GM19372 (cell line): ENCODE measurements around the gene AMFR.
"Not testable (repeated sequence)": the region's sequence is repeated elsewhere in the genome, so short reads cannot be mapped to it uniquely, and the experiment has no call there.

Experiments
- ATAC-seq: cut with Tn5 transposase; IDR thresholded peaks from one replicate; pipeline ENCODE4 v1.9.1; 2021; ENCODE audit warnings: mild to moderate bottlenecking, low read depth, moderate library complexity; ENCODE audit not compliant: unreplicated experiment

The AMFR gene

DNA sequence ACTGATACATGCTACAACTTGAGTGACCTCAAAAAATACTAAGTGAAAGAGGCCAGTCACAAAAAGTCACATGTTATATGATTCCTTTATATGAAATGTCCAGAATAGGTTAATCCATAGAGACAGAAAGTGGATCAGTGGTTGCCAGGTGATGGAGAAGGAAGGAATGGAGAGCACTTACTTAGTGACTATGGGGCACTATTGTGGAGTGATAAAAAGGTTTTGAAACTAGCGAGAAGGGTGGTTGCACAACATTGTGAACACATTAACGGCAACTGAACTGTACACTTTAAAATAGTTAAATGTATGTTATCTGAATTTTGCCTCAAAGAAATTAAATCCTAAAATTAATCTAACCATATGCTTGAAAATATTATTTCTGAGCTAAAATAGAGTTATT, 25.9 kb downstream of the AMFR start:
- no peak for ATAC-seq

DNA sequence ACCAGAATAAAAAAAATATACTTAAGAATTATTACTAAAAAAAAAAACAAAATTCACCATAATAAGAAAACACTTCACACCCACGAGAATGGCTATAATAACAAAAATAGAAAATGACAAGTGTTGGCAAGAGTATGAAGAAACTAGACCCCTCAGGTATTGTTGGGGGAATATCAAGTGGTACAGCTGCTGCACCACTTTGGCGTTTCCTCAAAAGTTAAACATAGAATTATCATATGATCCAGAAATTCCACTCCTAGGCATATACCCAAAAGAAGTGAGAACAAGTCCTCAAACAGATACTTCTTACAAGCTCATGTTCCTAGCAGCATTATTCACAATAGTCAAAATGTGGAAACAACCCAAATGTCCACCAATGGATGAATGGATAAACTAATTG, 26.3 kb downstream of the AMFR start:
- ATAC-seq = no peak

DNA sequence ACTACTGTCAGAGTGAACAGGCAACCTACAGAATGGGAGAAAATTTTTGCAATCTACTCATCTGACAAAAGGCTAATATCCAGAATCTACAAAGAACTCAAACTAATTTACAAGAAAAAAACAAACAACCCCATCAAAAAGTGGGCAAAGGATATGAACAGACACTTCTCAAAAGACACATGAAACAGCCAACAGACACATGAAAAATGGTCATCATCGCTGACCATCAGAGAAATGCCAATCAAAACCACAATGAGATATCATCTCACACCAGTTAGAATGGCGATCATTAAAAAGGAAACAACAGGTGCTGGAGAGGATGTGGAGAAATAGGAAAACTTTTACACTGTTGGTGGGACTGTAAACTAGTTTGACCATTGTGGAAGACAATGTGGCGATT, 28.6 kb downstream of the AMFR start:
- not testable (repeated sequence) for ATAC-seq

DNA sequence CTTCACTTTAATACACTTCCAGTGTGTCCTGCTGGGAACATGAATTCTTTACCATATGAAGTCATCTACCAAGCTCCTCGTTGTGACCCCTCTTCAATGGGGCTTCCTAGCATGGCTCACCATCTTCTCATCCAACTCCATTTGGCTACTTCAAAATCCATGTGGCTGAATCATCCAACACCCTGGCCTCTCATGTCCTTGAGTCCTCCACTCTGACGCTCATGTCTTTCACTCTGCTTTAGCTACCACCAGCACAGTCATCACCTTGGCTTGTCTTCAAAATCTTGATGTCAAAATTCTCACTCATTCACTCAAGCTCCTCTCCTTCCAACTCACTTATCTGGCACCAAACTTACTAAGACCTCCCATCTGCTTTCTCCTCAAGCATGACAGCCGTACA, 35.8 kb downstream of the AMFR start:
- ATAC-seq = no peak

DNA sequence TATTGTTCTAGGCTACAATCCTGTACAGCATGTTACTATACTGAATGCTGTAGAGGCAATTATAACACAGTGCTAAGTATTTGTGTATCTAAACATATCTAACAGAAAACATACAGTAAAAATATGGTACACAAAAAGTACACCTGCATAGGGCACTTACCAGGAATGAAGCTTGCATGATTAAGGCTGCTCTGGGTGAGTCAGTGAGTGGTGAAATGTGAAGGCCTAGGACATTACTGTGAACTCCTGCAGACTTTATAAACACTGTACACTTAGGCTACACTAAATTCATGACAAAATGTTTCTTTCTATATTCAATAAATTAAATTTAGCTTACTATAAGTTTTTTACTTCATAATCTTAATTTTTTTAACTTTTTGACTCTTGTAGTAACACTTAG, 37.1 kb downstream of the AMFR start:
- no peak for ATAC-seq

DNA sequence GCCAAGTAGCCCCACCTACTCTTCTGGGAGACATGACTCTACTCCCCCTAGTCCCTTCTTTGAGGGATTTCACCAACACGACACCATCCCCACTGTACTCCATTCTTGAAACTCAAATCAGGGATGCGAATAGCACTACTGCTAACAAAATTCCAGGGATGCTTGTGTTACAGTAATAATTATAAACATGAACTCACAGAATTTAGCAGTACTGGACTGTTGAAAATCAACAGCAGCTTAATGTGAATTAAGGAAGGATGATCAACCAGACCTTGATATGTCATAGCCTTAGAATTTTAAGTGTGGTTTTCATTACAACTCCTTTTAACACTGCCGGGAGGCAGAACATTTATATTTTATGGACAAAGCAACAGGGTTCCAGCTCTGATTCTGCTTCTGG, 37.9 kb downstream of the AMFR start:
- no peak for ATAC-seq

DNA sequence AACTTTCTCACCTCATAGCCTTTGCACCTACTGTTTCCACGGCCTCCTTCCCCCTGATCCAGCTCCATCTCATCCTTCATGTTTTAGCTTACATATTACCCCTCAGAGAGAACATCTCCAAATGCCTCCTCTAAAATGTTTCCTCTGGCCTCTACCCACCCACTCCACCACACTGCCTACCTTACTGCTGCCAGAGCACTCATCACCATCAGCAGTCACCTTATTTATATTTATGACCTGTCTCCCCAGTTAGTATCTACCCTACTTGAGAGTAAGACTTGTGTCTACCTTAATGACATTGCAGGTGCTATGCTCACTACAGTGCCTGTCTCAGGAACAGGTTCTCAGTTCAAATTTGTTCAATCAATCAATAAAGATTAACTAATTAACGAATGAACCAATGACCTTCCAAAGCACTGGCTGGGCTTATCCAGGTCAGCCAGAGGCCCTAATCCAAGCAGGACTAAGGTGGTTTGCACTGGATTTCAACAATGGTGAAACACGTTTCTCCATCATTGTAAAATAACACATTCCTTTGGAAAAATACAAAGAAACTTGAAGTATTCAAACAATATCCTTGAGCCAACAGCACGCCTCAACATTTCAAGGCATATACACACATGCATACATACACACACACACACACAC, 41.1 kb downstream of the AMFR start:
- no peak for ATAC-seq

DNA sequence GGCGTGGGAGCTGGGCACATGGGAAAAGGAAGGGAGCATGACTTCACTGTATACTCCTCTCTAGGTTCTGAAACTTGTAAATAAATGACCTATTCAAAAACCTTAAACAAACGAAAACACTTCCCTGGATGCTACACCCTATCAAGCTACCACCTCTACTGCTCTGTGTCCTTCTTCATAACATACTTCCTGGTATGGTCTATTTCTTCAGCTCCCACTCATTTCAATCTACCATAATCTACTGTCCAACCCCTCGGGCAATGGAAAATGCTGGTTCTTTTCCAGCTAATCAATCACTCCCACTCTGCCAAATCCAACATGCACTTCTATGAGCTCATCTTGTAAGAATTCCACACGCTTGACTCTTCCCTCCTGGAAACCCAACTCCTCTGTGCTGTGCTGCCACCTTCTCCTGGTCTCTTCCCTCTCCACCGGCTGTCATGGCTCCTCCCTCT, 42.4 kb downstream of the AMFR start:
- no peak for ATAC-seq

DNA sequence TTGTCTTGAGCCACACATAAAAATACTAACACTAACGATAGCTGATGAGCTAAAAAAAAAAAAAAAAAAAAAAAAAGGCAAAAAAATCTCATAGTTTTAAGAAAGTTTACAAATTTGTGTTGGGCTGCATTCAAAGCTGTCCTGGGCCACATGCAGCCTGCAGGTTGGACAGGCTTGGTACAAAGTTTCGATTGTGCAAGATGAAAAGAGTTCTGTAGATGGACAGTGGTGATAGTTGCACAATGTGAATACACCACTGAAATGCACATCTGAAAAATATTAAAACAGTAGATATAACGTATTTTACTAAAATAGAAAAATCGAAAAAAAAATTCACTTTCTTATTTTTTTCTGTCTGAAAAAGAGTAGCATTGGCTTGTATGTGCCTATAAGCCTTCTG, 42.9 kb downstream of the AMFR start:
- ATAC-seq = no peak

DNA sequence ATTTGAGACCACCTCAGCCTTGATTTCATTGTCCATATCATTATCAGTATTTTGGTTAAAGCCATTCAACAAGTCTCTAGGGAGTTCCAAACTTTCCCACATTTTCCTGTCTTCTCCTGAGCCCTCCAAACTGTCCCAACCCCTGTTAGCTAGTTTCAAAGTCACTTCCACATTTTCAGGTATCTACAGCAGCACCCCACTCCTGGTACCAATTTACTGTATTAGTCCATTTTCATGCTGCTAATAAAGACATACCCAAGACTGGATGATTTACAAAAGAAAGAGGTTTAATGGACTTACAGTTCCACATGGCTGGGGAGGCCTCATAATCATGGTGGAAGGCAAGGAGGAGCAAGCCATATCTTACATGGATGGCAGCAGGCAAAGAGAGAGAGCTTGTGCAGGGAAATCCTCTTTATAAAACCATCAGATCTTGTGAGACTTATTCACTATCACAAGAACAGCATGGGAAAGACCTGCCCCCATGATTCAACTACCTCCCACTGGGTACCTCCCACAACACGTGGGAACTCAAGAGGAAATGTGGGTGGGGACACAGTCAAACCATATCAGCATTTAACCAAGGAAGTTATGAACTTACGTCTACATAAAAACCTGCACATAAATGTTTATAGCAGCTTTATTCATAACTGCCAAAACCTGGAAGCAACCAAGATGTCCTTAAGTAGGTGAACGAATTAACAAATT, 44.4 kb downstream of the AMFR start:
- not testable (repeated sequence) for ATAC-seq

DNA sequence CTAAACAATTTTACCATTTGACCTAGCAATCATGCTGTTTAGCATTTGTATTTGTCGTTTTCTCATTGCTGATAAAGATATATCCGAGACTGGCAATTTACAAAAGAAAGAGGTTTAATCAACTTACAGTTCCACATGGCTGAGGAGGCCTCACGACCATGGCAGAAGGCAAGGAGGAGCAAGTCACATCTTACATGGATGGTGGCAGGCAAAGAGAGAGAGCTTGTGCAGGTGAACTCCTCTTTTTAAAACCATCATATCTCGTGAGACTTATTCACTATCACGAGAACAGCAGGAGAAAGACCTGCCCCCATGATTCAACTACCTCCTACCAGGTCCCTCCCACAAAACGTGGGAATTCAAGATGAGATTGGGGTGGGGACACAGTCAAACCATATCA, 46.3 kb downstream of the AMFR start:
- ATAC-seq = not testable (repeated sequence)

DNA sequence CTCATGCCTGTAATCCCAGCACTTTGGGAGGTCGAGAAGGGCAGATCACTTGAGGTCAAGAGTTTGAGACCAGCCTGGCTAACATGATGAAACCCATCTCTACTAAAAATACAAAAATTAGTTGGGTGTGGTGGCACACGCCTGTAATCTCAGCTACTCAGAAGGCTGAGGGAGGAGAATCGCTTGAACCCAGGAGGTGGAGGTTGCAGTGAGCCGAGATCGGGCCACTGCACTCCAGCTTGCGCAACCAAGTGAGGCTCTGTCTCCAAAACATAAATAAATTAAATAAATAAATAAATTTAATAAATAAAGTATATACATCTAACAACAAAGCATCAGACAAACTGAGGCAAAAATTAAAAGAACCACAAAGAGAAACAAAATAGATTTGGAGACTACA, 49.6 kb downstream of the AMFR start:
- not testable (repeated sequence) for ATAC-seq

DNA sequence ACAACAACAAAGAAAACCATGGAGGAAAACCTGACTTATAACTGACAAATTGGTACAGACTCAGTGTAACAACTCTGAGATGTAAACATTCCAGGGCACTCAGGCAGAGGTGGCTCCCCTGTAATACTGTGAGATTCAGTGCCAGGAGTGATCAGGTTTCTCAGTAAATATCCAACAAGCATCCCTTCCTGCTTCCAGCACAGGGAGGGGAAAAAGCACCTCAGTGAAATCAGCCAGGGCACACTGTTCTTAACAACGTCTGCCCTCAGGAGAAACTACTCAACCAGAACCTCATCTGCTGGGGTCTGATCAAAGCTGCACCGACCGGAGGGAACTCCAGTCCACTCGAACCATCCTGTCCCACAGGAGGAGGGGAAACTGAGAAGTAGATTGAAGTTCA, 52.3 kb downstream of the AMFR start:
- no peak for ATAC-seq

DNA sequence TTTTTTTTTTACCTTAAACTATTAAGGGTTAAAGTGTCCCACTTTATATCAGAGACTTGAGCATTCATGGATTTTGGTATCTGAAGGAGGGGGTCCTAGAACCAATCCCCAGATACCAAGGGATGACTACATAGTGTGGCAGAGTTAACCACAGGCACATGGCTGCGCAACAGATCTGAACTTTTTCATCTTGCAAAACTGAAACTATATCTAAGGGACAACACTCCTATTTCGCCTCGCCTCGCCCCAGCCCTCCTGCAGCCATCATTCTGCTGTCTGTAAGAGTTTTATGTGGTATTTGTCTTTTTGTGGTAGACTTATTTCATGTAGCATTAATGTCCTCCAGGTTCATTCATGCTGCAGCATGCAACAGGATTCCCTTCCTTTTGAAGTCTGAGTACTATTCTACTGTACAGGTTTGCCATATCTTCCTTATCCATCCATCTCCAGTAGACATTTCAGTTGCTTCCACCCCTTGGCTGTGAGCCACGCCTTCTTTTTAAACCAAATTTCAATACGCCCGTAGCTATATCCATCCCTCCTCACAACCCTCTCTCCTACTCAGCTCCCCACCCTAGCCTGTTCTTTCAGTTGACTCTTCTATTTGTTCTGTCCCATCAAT, 53.2 kb downstream of the AMFR start:
- no peak for ATAC-seq

DNA sequence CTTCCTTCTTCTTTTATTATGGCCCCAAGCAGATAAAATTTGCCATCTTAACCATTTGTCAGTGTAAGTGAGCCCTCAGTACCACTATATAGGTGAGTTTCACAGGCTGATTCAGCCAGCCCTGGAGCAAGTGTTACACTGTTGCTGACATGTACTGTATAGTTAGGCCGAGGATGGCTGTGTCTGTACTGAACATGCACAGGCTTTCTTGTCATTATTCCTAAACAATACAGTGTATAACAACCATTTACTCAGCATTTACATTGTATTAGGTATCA, 53.7 kb downstream of the AMFR start:
- ATAC-seq = no peak

DNA sequence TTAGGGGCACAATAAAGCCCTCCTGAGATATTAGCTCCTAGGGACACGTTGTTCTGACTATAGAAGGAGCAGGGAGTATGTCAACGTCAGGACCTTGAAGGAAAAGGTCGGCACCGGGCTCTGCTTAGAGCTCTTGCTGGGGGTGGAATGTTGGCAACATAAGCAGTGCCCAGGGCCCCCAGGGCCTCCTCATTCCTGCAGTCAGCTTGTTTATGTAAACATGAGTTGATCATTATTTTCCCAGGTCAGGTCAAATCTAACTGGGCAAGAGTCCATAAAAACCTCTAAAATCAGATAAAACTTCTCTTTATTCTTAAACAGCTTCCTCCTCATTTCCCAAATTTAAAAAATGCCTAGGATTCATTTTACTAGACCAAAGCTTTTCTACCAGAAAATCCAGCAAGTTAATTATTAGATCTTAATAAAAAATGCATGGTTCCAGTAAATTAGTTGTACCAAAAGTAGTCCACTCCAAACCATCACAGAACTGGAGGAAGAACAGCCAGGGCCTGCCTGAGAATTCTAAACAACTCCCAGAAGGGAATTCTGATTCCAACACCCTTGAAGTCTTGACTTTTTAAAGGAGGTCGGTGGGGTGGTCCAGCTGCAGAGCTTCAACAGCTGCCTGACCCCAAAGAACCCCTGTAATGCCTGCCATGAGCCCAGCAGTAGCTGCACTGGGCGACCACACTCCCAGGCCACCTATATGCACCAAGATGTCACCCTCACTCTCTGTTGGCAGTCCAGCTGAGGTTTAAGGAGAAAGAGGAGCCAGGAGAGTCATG, 54.3 kb downstream of the AMFR start:
- no peak for ATAC-seq

DNA sequence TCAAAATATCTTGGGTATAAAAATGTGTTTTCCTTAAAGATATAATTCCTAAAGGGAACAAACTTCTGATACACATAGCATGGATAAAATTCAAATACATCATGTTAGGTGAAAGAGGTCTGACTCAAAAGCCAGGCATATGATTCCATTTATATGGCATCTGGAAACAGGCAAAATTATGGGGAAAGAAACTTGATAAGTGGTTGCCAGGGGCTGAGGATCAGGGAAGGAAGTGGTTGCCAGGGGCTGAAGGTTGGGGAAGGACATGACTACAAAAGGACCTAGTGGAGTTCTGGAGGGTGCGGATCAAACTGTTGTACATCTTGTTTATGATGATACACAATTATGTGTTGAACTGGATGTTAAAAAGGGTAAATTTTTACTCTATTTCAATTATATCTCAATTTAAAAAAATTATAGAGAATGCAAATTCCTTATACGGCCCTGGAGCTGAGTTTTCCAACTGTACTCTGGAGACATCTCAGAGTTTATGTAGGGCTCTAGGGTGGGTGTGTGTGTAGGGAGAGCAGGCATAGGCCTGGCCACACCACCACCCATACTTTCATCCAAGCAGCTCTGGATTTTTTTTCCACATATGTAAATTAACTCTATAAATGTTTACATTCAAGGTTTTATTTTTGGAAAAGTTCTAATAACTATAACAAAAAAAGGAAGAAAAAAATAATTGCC, 55.0 kb downstream of the AMFR start:
- no peak for ATAC-seq

DNA sequence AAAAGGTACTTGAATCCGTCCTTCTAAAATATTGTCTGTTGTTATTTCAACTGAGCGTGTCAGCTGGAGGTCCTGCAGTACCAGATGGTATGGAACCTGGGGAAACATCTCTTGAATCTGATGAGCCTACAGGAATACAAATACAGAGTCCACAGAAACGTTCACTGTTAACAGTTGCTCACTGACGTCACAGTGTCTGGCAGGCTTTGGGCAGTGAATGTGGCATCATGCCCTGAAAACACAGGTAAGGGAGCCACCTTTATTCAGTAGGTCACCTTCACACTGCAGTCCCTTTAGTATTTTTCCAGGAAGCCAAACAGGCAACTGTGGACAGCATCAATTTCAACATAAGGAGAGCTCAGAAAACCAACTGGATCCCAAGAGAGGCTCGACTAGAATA, 56.1 kb downstream of the AMFR start:
- ATAC-seq = no peak

DNA sequence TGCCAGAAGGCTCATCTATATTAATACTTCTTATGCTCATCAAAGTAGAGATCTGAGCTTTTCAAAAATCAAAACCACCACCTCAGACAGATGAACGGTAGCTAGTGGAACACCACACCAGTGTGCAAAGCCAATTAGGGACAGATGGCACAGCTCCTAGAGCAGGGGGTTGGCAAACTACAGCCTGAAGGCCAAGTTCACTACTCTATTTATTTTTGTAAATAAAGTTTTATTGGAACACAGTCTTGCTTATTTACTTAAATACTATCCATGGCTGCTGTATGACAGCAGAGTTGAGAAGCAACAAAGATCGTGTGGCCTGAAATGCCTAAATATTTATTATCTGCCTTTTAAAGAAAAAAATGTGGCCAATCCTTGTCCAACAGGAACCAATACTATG, 56.8 kb downstream of the AMFR start:
- no peak for ATAC-seq

DNA sequence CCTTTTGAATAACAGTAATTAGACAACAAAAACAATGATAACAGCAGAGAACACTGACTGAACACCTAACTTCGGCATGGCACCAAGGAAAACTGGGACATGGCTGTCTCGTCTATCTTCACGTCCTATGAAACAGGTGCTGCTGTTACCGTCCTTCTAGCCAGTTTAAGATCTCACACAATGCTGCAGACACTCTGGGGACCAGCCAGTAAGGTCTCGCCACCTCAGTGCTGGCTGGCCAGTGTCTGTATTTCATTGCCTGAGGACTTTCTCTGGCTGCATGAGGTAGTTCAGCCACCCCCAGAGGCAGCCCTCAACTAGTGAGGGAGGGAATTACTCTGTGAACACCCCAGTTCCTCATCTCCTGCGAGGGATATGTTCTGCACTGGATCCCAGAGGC, 57.6 kb downstream of the AMFR start:
- ATAC-seq = no peak

DNA sequence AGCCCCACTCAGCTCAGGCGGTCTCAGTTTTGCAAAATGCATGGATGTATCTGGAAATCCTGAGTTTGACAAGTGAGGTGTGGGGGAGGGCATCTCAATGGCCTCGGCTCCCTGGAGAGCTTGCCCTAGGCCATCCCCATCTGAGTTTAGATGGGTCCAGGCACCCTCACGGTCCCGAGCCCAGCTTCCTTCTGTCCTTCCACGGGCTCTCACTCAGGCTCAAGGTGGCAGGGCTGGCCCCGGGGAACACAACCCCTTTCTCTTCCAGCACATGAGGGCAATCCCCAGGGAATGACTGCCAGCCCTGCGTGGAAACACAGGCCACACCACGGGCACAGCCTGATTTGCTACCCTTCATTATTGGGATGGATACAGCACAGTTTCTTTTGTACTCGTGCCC, 58.4 kb downstream of the AMFR start:
- ATAC-seq = no peak
